ENCODE results near the gene JMJD8.

Gene JMJD8

GRCh38 chr16:721765-722540 is 37.8 kb upstream of the JMJD8 start:
- DNase-seq: no peak

- peak; percentile 74 for DNase-seq
These were observed 37.0 kb upstream of the JMJD8 start, which contains the start of gene ANTKMT for GRCh38 chr16:720990-721764. ANTKMT (plus strand) TSS chr16:721146; CDS start chr16:721275, 129 bp downstream.

GRCh38 chr16:720447-720989 is 36.4 kb upstream of the JMJD8 start:
- DNase-seq: peak; percentile 35

GRCh38 chr16:719815-720446 is 35.8 kb upstream of the JMJD8 start:
- DNase-seq: no peak

GRCh38 chr16:718922-719321 is 34.8 kb upstream of the JMJD8 start:
- DNase-seq: no peak

GRCh38 chr16:718389-718788 is 34.3 kb upstream of the JMJD8 start:
- no peak for DNase-seq

- no peak for DNase-seq
These were observed 33.5 kb upstream of the JMJD8 start for GRCh38 chr16:717450-718245.

- no peak for DNase-seq
These were observed 32.7 kb upstream of the JMJD8 start for GRCh38 chr16:716768-717325.

- no peak for DNase-seq
These were observed 32.0 kb upstream of the JMJD8 start for GRCh38 chr16:716200-716568.

GRCh38 chr16:715477-716199 is 31.5 kb upstream of the JMJD8 start:
- no peak for DNase-seq

GRCh38 chr16:714558-715476 is 30.7 kb upstream of the JMJD8 start, which contains the start of gene METRN:
METRN (plus strand) TSS chr16:715118; CDS start chr16:715290, 172 bp downstream.
- DNase-seq: peak; percentile 94

GRCh38 chr16:714079-714478 is 29.9 kb upstream of the JMJD8 start:
- DNase-seq: no peak

- peak; percentile 55 for DNase-seq
These were observed 28.7 kb upstream of the JMJD8 start for GRCh38 chr16:712740-713250.

GRCh38 chr16:711548-712320 is 27.6 kb upstream of the JMJD8 start:
- peak; percentile 82 for DNase-seq

- no peak for DNase-seq
These were observed 26.9 kb upstream of the JMJD8 start for GRCh38 chr16:711084-711483.

GRCh38 chr16:710500-711075 is 26.5 kb upstream of the JMJD8 start:
- DNase-seq: no peak

- DNase-seq: no peak
These were observed 25.7 kb upstream of the JMJD8 start for GRCh38 chr16:709566-710499.

GRCh38 chr16:708959-709358 is 24.8 kb upstream of the JMJD8 start:
- no peak for DNase-seq

Measured in stimulated activated CD4-positive, alpha-beta T cell treated with anti-CD3 and anti-CD28 coated beads, Interleukin-4, amount 100 ng/mL, for 1 hour (primary cell).